D721Med (cell line): ENCODE measurements around the gene ABLIM3.
"Not testable (repeated sequence)": the region's sequence is repeated elsewhere in the genome, so short reads cannot be mapped to it uniquely, and the experiment has no call there.

Experiments used
- DNase-seq: peaks from one replicate; pipeline ENCODE4 v3.0.0; 2011; ENCODE audit warnings: low spot score; ENCODE audit not compliant: insufficient read length
- FAIRE-seq: peaks from 2 replicates; lab custom pipeline; 2011; peaks lifted over from hg19 to GRCh38; lab: Jason Lieb, UNC
- TF ChIP-seq, protein P1 (sequence below): IDR thresholded peaks from 2 replicates; pipeline ENCODE4 v1.5.1; 2012; ENCODE audit warnings: mild to moderate bottlenecking, control low read depth; ENCODE audit not compliant: insufficient read depth; ENCODE audit errors: missing control alignments

The ABLIM3 gene

DNA sequence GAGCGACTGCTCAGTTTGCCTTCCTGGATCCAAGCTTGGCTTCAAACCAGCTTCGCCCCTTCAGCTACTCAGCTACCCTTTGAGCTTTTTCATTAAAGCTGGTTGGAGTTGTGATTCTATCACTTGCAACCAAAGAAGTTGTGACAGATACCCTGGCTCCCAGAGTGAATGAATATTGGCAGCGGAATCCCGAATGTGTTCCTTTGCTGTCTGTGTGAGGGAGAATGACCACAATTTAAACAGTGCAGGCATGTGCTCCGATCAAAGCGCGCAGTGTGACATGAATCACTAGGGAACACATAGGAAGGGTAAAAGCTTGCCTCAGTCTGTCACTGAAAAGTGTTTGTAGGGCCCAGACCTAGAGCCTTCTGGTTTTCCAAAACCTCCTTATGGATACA, 123.8 kb downstream of the ABLIM3 start:
- DNase-seq (no peak), FAIRE-seq (no peak)

DNA sequence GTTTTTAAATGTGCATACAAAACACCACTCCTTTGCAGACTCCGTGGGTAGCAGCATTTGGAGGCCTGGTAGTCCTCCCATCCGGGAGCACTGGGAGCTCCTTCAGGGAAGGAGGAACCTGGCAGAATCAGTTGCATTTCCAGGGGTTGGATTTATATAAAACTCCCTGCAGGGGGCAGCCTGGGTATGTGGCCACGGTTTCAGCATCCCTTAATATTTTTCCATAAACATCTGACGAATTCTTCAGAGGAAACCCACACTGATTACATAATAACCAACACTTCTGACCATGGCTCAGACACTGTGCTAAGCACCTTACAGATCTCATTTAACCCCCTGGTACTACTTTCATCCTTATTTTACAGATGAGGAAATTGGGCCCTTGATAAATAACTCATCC, 124.3 kb downstream of the ABLIM3 start:
- FAIRE-seq (no peak), DNase-seq (no peak)

More for the DNA sequence above, 123.8 kb downstream of the ABLIM3 start:
- TF ChIP-seq, protein P1, sequence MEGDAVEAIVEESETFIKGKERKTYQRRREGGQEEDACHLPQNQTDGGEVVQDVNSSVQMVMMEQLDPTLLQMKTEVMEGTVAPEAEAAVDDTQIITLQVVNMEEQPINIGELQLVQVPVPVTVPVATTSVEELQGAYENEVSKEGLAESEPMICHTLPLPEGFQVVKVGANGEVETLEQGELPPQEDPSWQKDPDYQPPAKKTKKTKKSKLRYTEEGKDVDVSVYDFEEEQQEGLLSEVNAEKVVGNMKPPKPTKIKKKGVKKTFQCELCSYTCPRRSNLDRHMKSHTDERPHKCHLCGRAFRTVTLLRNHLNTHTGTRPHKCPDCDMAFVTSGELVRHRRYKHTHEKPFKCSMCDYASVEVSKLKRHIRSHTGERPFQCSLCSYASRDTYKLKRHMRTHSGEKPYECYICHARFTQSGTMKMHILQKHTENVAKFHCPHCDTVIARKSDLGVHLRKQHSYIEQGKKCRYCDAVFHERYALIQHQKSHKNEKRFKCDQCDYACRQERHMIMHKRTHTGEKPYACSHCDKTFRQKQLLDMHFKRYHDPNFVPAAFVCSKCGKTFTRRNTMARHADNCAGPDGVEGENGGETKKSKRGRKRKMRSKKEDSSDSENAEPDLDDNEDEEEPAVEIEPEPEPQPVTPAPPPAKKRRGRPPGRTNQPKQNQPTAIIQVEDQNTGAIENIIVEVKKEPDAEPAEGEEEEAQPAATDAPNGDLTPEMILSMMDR: no peak

DNA sequence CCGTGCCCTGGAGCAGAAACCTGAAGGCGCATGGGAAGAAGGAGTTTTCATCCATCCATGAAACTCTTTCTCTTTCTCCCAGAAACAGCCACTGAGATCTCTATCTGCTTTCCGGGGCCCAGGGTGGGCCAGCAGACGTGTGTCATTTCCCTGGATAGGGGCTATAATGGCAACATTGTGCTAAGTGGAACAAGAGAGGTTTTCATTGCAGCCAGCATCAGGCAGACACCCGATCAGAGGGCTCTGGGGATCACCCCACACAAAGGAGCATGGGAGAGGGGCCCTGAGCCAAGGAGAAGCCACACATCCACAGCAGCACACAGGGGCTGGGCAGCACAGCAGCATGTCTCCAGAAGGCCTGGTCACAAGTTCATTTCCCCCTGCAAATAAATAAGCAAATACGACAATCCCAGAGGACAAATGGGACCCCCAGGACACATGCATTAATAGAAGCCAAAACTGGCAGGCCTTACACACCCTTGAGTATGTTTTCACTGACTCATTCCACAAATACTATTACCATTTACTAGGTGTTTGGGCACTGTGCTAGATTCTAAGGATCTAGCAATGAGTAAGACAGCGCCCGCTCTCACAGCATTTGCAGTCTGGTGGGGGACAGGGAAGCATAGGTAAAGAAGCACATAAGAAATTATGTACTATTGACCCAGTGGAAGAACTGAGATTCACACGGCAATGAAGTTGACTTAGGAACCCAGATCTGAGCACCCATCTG, 126.1 kb downstream of the ABLIM3 start:
- TF ChIP-seq, protein P1: no peak
- FAIRE-seq (no peak), DNase-seq (no peak)

More for the DNA sequence above, 124.3 kb downstream of the ABLIM3 start:
- TF ChIP-seq, protein P1: peak; percentile 31

DNA sequence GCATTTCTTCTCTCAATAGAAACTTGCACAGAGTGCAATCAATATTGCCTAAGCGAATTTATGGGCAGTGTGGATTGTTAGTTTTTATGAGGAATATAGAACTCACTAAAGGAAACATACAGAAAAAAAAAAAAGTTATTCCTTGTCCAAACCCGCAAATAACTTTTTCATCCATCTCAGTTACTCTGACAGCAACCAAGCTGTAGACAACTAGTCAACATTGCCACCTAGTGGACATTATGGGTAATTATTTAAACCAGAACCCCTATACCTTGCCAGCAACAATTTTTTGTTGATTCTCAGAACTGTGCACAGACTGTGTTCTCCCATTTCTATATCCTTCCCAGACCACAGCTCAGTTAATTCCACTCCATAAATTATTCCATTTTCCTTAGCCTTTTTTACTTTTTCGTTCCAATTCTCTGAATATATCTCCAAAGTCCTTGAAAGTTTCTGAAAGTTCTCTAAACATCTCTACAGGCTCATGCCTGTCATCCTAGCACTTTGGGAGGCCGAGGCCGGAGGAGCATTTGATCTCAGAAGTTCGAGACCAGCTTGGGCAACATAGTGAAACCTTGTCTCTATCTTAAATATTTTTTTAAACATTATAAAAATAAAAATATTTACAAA, 127.8 kb downstream of the ABLIM3 start:
- no peak for FAIRE-seq
- peak; percentile 44 for DNase-seq
- TF ChIP-seq, protein P1: peak; percentile 71

DNA sequence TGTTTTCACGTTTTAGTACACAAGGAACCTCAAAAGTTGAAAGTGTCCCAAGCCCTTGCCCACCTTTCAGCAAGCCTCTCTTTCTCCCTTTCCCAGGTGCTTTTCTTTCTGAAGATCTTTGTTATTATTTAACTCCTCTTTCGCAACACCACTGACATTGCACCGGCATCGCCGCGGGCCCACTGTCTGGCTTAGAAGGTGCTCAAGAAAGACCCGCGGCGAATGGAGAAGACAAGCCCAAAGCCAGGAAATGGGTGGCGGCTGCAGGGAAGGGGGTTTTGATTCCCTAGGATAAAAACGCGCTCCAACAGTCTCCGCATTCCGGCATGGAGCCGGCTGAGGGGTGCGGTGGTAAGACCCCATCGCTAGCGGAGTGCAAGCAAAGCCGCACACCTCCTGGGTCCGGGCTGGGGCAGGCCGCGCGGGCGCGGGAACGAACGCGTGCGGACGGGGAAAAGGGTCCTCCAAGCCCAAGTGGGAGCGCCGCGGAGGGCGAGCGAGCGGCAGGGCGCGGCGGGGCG, 130.0 kb downstream of the ABLIM3 start:
- TF ChIP-seq, protein P1: no peak
- DNase-seq: no peak
- no peak for FAIRE-seq

DNA sequence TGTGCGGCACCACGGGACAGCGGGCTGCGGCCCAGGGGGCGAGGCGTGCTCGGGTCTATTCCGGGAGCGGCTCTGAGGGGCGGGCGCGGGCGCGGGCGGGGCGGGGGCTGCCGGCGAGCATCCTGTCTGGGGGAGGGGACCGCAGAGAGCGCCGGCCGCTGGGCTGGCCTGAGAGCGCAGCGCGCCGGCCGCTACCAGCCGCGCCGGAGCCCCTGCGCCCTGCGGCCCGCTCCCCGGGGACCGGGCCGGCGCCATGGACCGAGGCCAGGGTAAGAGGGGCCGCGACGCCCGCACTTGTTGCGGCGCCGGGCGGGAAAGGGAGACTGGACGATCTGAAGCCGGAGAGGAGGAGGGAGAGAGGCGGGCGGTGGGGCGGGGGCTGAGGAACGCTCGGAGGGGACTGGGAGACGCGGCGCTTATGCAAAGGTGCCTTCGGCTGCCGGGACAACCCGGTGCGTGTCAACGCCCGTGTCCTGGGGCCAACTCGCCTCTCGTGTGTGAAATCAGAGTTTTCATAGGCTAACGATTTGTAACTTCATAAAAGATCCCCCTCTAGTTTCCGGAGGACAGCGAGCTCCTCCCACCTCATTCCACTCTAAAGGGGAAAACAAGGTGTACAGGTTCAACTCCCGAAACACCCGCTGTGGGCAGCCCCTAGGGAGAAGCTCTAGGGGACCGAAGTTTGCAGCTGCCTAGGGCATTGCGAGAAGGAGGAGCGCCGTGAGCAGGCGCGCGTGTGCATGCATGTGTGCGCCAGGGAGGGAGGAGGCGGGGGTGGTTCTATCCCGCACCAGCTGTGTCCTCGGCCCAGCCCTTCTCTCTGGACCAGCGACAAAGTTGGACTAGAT, 130.6 kb downstream of the ABLIM3 start, which contains the start of gene AFAP1L1:
Gene AFAP1L1, plus strand, starts transcription at position 144 of the 848 bp plus-strand sequence. Its CDS starts 110 bp downstream, at position 254.
- FAIRE-seq (no peak), DNase-seq (peak; percentile 27)
- TF ChIP-seq, protein P1: no peak

DNA sequence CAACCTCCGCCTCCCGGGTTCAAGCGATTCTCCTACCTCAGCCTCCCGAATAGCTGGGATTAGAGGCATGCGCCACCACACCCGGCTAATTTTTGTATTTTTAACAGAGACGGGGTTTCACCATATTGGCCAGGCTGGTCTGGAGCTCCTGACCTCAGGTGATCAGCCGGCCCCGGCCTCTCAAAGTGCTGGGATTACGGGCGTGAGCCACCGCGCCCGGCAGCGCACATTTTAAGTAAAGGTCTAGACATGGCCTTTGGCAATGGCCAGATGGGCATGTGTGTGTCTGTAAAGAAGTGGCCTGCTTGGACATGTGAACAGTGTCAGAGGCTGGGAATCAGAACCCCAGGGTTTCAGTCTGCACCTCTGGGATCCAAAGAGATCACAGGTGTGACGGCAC, 131.5 kb downstream of the ABLIM3 start:
- DNase-seq, FAIRE-seq: not testable (repeated sequence)
